Astrocyte of the cerebellum (primary cell): ENCODE results near the gene CSNK2A1.

Experiments used
- DNase-seq: peaks from one replicate; pipeline ENCODE4 v3.0.0-alpha.2; 2011; ENCODE audit warnings: low read depth
- H3K4me3 ChIP-seq: 2 replicates; pipeline ENCODE4 v1.5.1; 2011; ENCODE audit warnings: mild to moderate bottlenecking, low read depth, low read length, moderate library complexity
- CTCF ChIP-seq: IDR thresholded peaks from 2 replicates; pipeline ENCODE4 v1.5.1; 2012; ENCODE audit warnings: low read length, low read depth, moderate library complexity, mild to moderate bottlenecking; ENCODE audit errors: missing control alignments
- in situ Hi-C: cut with HindIII; loops from 2 replicates; pipeline ENCODE4 v1.10.0; 2017; ENCODE audit warnings: low sequenced_read_pairs

CSNK2A1 gene

GRCh38 chr20:431012-431904 lies 112.3 kb downstream of the CSNK2A1 start:
- peak; percentile 42 for DNase-seq
- H3K4me3 ChIP-seq = no peak overlapping the region
- TF ChIP-seq CTCF = peak; percentile 70
- in situ Hi-C loops = loop anchor here (5.0 kb wide), 1 partner anchor 49 kb away; the partner anchor contains the start of gene TRIB3

GRCh38 chr20:430091-430999 lies 113.2 kb downstream of the CSNK2A1 start:
- in situ Hi-C loops = loop anchor here (5.0 kb wide), 1 partner anchor 48 kb away; the partner anchor contains the start of gene TRIB3
- no peak for TF ChIP-seq CTCF
- H3K4me3 ChIP-seq = no peak overlapping the region
- no peak for DNase-seq

- H3K4me3 ChIP-seq = no peak overlapping the region
- in situ Hi-C loops = no loop called here
- no peak for DNase-seq
- TF ChIP-seq CTCF = no peak
Observed at GRCh38 chr20:428658-429200, 114.9 kb downstream of the CSNK2A1 start.

- no peak for DNase-seq
- H3K4me3 ChIP-seq = no peak overlapping the region
- TF ChIP-seq CTCF = no peak
- in situ Hi-C loops = no loop called here
Observed at GRCh38 chr20:427849-428657, 115.5 kb downstream of the CSNK2A1 start.

- in situ Hi-C loops = no loop called here
- H3K4me3 ChIP-seq = no peak overlapping the region
- no peak for TF ChIP-seq CTCF
- no peak for DNase-seq
Observed at GRCh38 chr20:427401-427800, 116.2 kb downstream of the CSNK2A1 start.
